ENCODE data around the gene MARCHF9.

DNA sequence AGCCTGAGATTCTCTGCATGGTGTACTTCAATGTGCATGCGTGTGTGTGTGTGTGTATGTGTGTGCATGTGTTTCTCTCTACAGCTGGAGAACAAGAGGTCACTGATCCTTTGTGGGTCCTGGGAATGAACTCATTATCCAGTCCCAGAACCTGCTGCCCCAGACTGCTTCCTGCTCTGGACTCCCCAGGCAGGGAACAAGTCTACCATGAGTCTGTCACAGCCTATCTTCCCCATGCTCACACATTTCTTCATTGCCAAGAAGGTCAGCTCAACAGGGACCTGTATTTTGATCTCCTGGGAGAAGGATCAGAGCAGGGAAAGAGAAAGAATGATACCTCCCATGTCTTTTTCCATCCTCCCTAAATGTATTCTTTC, 13.5 kb upstream of the MARCHF9 start:
- TF ChIP-seq FOXM1 (IDR thresholded peaks at IDR 0.05; ENCODE audit: borderline replicate concordance, low read depth), result no peak
- TF ChIP-seq TAF1 (IDR thresholded peaks at IDR 0.05; ENCODE audit: low read depth), result no peak
- TF ChIP-seq, protein P1, sequence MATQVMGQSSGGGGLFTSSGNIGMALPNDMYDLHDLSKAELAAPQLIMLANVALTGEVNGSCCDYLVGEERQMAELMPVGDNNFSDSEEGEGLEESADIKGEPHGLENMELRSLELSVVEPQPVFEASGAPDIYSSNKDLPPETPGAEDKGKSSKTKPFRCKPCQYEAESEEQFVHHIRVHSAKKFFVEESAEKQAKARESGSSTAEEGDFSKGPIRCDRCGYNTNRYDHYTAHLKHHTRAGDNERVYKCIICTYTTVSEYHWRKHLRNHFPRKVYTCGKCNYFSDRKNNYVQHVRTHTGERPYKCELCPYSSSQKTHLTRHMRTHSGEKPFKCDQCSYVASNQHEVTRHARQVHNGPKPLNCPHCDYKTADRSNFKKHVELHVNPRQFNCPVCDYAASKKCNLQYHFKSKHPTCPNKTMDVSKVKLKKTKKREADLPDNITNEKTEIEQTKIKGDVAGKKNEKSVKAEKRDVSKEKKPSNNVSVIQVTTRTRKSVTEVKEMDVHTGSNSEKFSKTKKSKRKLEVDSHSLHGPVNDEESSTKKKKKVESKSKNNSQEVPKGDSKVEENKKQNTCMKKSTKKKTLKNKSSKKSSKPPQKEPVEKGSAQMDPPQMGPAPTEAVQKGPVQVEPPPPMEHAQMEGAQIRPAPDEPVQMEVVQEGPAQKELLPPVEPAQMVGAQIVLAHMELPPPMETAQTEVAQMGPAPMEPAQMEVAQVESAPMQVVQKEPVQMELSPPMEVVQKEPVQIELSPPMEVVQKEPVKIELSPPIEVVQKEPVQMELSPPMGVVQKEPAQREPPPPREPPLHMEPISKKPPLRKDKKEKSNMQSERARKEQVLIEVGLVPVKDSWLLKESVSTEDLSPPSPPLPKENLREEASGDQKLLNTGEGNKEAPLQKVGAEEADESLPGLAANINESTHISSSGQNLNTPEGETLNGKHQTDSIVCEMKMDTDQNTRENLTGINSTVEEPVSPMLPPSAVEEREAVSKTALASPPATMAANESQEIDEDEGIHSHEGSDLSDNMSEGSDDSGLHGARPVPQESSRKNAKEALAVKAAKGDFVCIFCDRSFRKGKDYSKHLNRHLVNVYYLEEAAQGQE (IDR thresholded peaks at IDR 0.05; ENCODE audit: low read depth), result no peak
- TF ChIP-seq, protein P2, sequence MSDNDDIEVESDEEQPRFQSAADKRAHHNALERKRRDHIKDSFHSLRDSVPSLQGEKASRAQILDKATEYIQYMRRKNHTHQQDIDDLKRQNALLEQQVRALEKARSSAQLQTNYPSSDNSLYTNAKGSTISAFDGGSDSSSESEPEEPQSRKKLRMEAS (IDR thresholded peaks at IDR 0.05), result no peak
- TF ChIP-seq NFIC (IDR thresholded peaks at IDR 0.05), result no peak
- no peak for TF ChIP-seq RAD21 (IDR thresholded peaks at IDR 0.05; ENCODE audit: low read depth)
- TF ChIP-seq YY1 (IDR thresholded peaks at IDR 0.05; ENCODE audit: low read depth), result no peak
- no peak for TF ChIP-seq TEAD4 (IDR thresholded peaks at IDR 0.05)
- TF ChIP-seq EP300 (IDR thresholded peaks at IDR 0.05; ENCODE audit: borderline replicate concordance), result no peak
- TF ChIP-seq CEBPB (IDR thresholded peaks at IDR 0.05), result no peak
- TF ChIP-seq CREB1 (IDR thresholded peaks at IDR 0.05; ENCODE audit: low read depth), result no peak
- TF ChIP-seq TCF12 (IDR thresholded peaks at IDR 0.05; ENCODE audit: low read depth), result no peak
